ENCODE measurements around the gene PCP2.

- TF ChIP-seq TCF4 (CRISPR knock-in tag; IDR thresholded peaks at IDR 0.05; ENCODE audit: borderline replicate concordance) (no peak), PATZ1 (CRISPR knock-in tag; IDR thresholded peaks at IDR 0.05; ENCODE audit: borderline replicate concordance) (no peak), ZFP30 (CRISPR knock-in tag; IDR thresholded peaks at IDR 0.05) (no peak)
Observed at GRCh38 chr19:7655581-7655980, 22.1 kb upstream of the PCP2 start.
